Right lobe of liver (tissue), 6 donors: Measurements from ENCODE around the gene RIOK1. TPM values are rescaled to one million over a fixed set of nuclear protein-coding genes. Genes with fewer than 3 reads are reported as not detected.

Experiments
- ATAC-seq, 4 donors: fragments of 200-7000 bp; cut with Tn5 transposase; one replicate each; pipeline ENCODE4 v1.9.1; 2020; ENCODE audit warnings: mild to moderate bottlenecking in 4 of 4, moderate library complexity in 4 of 4
- DNase-seq, 3 donors: peaks; one replicate each; pipeline ENCODE4 v3.0.0-alpha.2; 2020
- H3K27ac ChIP-seq, 3 donors: fragments of 200-600 bp; one replicate each; pipeline ENCODE4 v1.8.0; 2022
- H3K27me3 ChIP-seq, 2 donors: fragments of 200-600 bp; one replicate each; pipeline ENCODE4 v1.8.0; 2022
- H3K36me3 ChIP-seq, 4 donors: fragments of 200-600 bp; sonication (generic) in 1 of 4; one replicate each; pipeline versions ENCODE4 v1.5.1 to v1.8.0; 2017 to 2022; ENCODE audit warnings: control low read depth in 1 of 4
- H3K4me1 ChIP-seq, 4 donors: fragments of 200-600 bp; sonication (generic) in 1 of 4; one replicate each; pipeline versions ENCODE4 v1.5.1 to v1.8.0; 2017 to 2022; ENCODE audit warnings: control low read depth in 1 of 4
- H3K4me3 ChIP-seq, 3 donors: fragments of 200-600 bp; one replicate each; pipeline ENCODE4 v1.8.0; 2022
- H3K9me3 ChIP-seq, 4 donors: fragments of 200-600 bp; sonication (generic) in 1 of 4; one replicate each; pipeline versions ENCODE4 v1.5.1 to v1.8.0; 2017 to 2022; ENCODE audit warnings: control low read depth in 1 of 4
- POLR2A ChIP-seq: fragments of 450-650 bp; IDR thresholded peaks from one replicate; pipeline ENCODE4 v1.6.1; 2017; ENCODE audit warnings: antibody characterized with exemption, mild to moderate bottlenecking
- WGBS: methylation state at CpG from one replicate; pipeline ENCODE4 v1.1.6; 2018; ENCODE audit warnings: low coverage, low lambda C conversion rate; ENCODE audit not compliant: insufficient coverage; ENCODE audit errors: missing lambda C conversion rate; 5-methylcytosine and 5-hydroxymethylcytosine counted together
- intact Hi-C, 2 donors: fragments of 100-400 bp; cut with DNase I; formaldehyde crosslinking; loops; one replicate each; pipeline versions ENCODE4 v1.11.2 to v1.14.1; 2022
- total RNA-seq, 6 experiments: library from RNA; depleted of rRNA in 2 of 6; stranded (reverse); fragments of >200 nt in 2 of 6; fragmentation: NEBNext Ultra II Directional in 3 of 6; extraction: Animal tissue kit (Norgen Biotek cat#: 25700) in 3 of 6; gene quantifications; one replicate each; pipeline versions ENCODE4 v1.1.0 to v1.2.4, GENCODE V29; 2016 to 2023
- TF ChIP-seq, protein P1 (sequence below), 4 donors: fragments of 200-600 bp in 3 of 4; fragments of 450-650 bp in 1 of 4; IDR thresholded peaks; one replicate each; pipeline versions ENCODE4 v1.5.1 to v1.8.0; 2016 to 2022; ENCODE audit warnings: antibody characterized with exemption in 4 of 4, mild to moderate bottlenecking in 2 of 4
- donor health status: DM: no; HTN: yes; CAD: no.
- donor health status: DM: no; HTN: no; CAD: no.
- donor health status: DM: no; HTN: no; CAD: no.
- donor health status: DM: no; HTN: yes; CAD: no.
- donor health status: DM: no; HTN: yes; CAD: no.

Gene RIOK1
- total RNA-seq, 6 experiments from 2014 or later: 4.6 to 7.9 (median 6.7) TPM

GRCh38 chr6:7381092-7381491 is 8.5 kb upstream of the RIOK1 start:
- WGBS: 0% methylated on average over 1 of the region's 1 CpG
- intact Hi-C loops: no loop called here

DNA sequence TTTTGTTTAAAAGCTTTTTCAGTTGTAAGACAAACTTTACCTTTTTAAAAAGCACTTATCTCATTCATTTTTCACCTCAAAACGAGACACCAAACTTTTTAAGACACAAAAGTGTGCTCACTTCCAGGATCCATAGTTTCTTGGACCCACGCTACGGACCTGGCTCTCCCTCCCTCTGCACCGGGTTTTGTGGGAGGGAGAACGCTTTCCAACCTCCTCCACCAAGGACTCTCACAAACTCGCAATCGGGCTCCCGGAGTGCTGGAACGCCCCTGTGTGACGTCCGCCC is 502 bp upstream of the RIOK1 start:
- no peak for TF ChIP-seq POLR2A
- TF ChIP-seq, protein P1, sequence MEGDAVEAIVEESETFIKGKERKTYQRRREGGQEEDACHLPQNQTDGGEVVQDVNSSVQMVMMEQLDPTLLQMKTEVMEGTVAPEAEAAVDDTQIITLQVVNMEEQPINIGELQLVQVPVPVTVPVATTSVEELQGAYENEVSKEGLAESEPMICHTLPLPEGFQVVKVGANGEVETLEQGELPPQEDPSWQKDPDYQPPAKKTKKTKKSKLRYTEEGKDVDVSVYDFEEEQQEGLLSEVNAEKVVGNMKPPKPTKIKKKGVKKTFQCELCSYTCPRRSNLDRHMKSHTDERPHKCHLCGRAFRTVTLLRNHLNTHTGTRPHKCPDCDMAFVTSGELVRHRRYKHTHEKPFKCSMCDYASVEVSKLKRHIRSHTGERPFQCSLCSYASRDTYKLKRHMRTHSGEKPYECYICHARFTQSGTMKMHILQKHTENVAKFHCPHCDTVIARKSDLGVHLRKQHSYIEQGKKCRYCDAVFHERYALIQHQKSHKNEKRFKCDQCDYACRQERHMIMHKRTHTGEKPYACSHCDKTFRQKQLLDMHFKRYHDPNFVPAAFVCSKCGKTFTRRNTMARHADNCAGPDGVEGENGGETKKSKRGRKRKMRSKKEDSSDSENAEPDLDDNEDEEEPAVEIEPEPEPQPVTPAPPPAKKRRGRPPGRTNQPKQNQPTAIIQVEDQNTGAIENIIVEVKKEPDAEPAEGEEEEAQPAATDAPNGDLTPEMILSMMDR (IDR thresholded peaks at IDR 0.05): no peak
- H3K27me3 ChIP-seq: no peaks in the 10 kb centered on the region
- ATAC-seq (peak in 3 of 4 donors; percentile 65 to 77 (median 70)), DNase-seq (no peak)
- 0% methylated on average over 11 of the region's 11 CpGs for WGBS
- H3K4me3 ChIP-seq: peak overlapping the region; percentile 54 to 89 (median 75)
- intact Hi-C loops: no loop called here
- H3K36me3 ChIP-seq: peaks cover 0 to 9% (median 0%) of the 10 kb centered on the region in 4 donors
- peaks cover 0 to 20% (median 0%) of the 10 kb centered on the region in 4 donors for H3K4me1 ChIP-seq
- peak overlapping the region; percentile 38 to 81 (median 80) for H3K27ac ChIP-seq
- H3K9me3 ChIP-seq: no peaks in the 10 kb centered on the region

More at GRCh38 chr6:7381092-7381491, 8.5 kb upstream of the RIOK1 start:
- DNase-seq (no peak), ATAC-seq (no peak)
- Histone ChIP-seq H3K27me3 (no peaks in the 10 kb centered on the region), H3K36me3 (no peaks in the 10 kb centered on the region), H3K9me3 (no peaks in the 10 kb centered on the region), H3K27ac (no peak overlapping the region), H3K4me3 (no peak overlapping the region), H3K4me1 (no peaks in the 10 kb centered on the region)
- no peak for TF ChIP-seq POLR2A
- TF ChIP-seq, protein P1 (IDR thresholded peaks at IDR 0.05): no peak

DNA sequence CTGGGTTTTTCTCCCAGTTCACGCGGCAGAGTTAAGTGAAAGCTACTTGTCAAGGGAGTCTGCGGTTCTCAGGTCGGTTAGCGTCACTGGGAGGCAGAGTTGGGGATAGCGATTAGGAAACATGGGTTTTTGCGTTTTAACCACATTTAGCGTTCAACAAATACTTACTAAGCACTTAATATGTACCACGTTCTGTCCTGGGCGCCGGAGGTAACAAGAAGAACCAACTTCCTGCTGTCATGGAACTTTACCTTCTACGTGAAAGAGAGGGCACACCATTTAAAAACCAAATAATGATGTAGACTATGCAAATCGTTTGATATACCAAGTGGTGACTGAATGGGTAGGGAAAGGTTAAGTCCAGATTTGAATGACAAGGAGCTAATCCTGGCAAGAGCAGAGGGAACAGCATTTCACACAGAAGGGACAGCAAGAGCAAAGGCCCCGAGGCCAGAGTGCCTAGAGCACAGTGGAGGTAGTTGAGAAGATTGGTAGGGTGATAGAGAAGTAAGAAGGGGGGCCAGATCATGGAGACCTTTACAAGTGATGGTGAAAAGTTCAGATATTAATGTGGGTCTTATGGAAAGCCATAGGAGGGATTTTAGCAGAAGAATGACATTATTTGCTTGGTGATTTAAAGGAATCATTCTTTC is 744 bp downstream of the RIOK1 start:
- Histone ChIP-seq H3K4me1 (peaks cover 0 to 20% (median 0%) of the 10 kb centered on the region in 4 donors), H3K27ac (peak overlapping the region; percentile 38 to 81 (median 80)), H3K27me3 (no peaks in the 10 kb centered on the region), H3K9me3 (no peaks in the 10 kb centered on the region), H3K4me3 (peak overlapping the region; percentile 54 to 89 (median 75)), H3K36me3 (peaks cover 0 to 10% (median 4%) of the 10 kb centered on the region in 4 donors)
- no peak for TF ChIP-seq POLR2A
- TF ChIP-seq, protein P1 (IDR thresholded peaks at IDR 0.05): no peak
- intact Hi-C loops: no loop called here
- DNase-seq (no peak), ATAC-seq (no peak)
- WGBS: 2% methylated on average over 12 of the region's 14 CpGs

- Histone ChIP-seq H3K4me1 (peaks cover 0 to 20% (median 0%) of the 10 kb centered on the region in 4 donors), H3K36me3 (peaks cover 0 to 18% (median 6%) of the 10 kb centered on the region in 4 donors), H3K27me3 (no peaks in the 10 kb centered on the region), H3K27ac (no peak overlapping the region), H3K4me3 (no peak overlapping the region), H3K9me3 (no peaks in the 10 kb centered on the region)
- TF ChIP-seq, protein P1 (IDR thresholded peaks at IDR 0.05): no peak
- TF ChIP-seq POLR2A: no peak
- intact Hi-C loops: no loop called here
- DNase-seq: no peak
- WGBS: 72% methylated on average over 4 of the region's 4 CpGs
- ATAC-seq: no peak
These were observed 1.5 kb downstream of the RIOK1 start for GRCh38 chr6:7391151-7391550.
